HepG2 (cell line): ENCODE results near the gene MAB21L4. TPM values are rescaled to one million over a fixed set of nuclear protein-coding genes. Genes with fewer than 3 reads are reported as not detected.

ENCODE experiments used
- ASH2L ChIP-seq: fragments of 300-600, 200-600 bp; sonication (generic); IDR thresholded peaks from 2 replicates; pipeline ENCODE4 v1.7.0; 2017; ENCODE audit warnings: low read depth, mild to moderate bottlenecking, moderate library complexity, mixed read lengths, low read length; ENCODE audit not compliant: insufficient read length
- CHD2 ChIP-seq: IDR thresholded peaks from 2 replicates; pipeline ENCODE4 v1.6.1; 2011; ENCODE audit warnings: low read depth, low read length, improper control_type of control experiment
- HOXD1 ChIP-seq: sonication (generic); formaldehyde crosslinking; IDR thresholded peaks from 2 replicates; pipeline ENCODE4 v1.5.0; 2020; ENCODE audit warnings: missing genetic modification reagents
- ISX ChIP-seq: sonication (generic); formaldehyde crosslinking; conservative IDR thresholded peaks from 2 replicates; pipeline ENCODE4 v1.5.0; 2020; ENCODE audit warnings: missing genetic modification reagents
- PPARG ChIP-seq: conservative IDR thresholded peaks from 2 replicates; pipeline ENCODE4 v1.6.1; 2016; ENCODE audit warnings: missing biosample characterization, missing genetic modification reagents
- ZFP36L1 ChIP-seq: sonication (generic); formaldehyde crosslinking; IDR thresholded peaks from 2 replicates; pipeline ENCODE4 v1.8.0; 2022; ENCODE audit warnings: mild to moderate bottlenecking, missing genetic modification reagents, moderate library complexity
- ZNF275 ChIP-seq: sonication (generic); formaldehyde crosslinking; IDR thresholded peaks from 2 replicates; pipeline ENCODE4 v1.8.0; 2022; ENCODE audit warnings: missing genetic modification reagents, mild to moderate bottlenecking, inconsistent platforms, borderline replicate concordance
- ZNF44 ChIP-seq: sonication (generic); formaldehyde crosslinking; IDR thresholded peaks from 2 replicates; pipeline ENCODE4 v1.5.1; 2020; ENCODE audit warnings: mild to moderate bottlenecking, missing genetic modification reagents
- ZNF609 ChIP-seq: sonication (generic); formaldehyde crosslinking; IDR thresholded peaks from 2 replicates; pipeline ENCODE4 v1.4.0; 2020; ENCODE audit warnings: mild to moderate bottlenecking, missing genetic modification reagents, borderline replicate concordance
- ZNF781 ChIP-seq: sonication (generic); formaldehyde crosslinking; IDR thresholded peaks from 2 replicates; pipeline ENCODE4 v1.5.1; 2020; ENCODE audit warnings: borderline replicate concordance, mild to moderate bottlenecking, missing genetic modification reagents; ENCODE audit errors: not compliant biosample characterization
- polyA plus RNA-seq, 8 experiments: library from polyadenylated mRNA; depleted of rRNA in 3 of 8; stranded (reverse) in 7 of 8; unstranded in 1 of 8; fragments of >200 nt; fragmentation: Illumina TruSeq in 4 of 8; extraction: Trizol in 4 of 8; gene quantifications; 2 replicates each; pipeline versions ENCODE4 v1.2.1 to v1.2.3, GENCODE V29; 2011 to 2016; ENCODE audit warnings: low read depth in 4 of 8, missing spikeins in 1 of 8, mixed read lengths in 1 of 8; ENCODE audit not compliant: insufficient read depth in 1 of 8
- total RNA-seq, 5 experiments: library from RNA; depleted of rRNA; stranded (reverse); fragments of >200 nt; fragmentation: Illumina TruSeq; extraction: Trizol; gene quantifications; 2 replicates each; pipeline ENCODE4 v1.2.3, GENCODE V29; 2016; ENCODE audit warnings: low read depth in 1 of 5
- TF ChIP-seq, protein P1 (sequence below): sonication (generic); formaldehyde crosslinking; IDR thresholded peaks from 2 replicates; pipeline ENCODE4 v1.4.0; 2020; ENCODE audit warnings: missing genetic modification reagents
- TF ChIP-seq, protein P2 (sequence below): sonication (generic); formaldehyde crosslinking; IDR thresholded peaks from 2 replicates; pipeline ENCODE4 v1.8.0; 2022; ENCODE audit warnings: mild to moderate bottlenecking, missing genetic modification reagents, borderline replicate concordance
- TF ChIP-seq, protein P3 (sequence below): sonication (generic); formaldehyde crosslinking; IDR thresholded peaks from 2 replicates; pipeline ENCODE4 v1.8.0; 2022; ENCODE audit warnings: mild to moderate bottlenecking, missing genetic modification reagents, moderate library complexity

The MAB21L4 gene
- total and polyA plus RNA-seq, 2 of the 13 experiments (the other 11 are each of a cell fraction or from before 2014, with no cell fraction given) = 3.0 to 14.0 TPM

GRCh38 chr2:240876475-240877251 is 19.3 kb downstream of the MAB21L4 start (continued):
- TF ChIP-seq, protein P1, sequence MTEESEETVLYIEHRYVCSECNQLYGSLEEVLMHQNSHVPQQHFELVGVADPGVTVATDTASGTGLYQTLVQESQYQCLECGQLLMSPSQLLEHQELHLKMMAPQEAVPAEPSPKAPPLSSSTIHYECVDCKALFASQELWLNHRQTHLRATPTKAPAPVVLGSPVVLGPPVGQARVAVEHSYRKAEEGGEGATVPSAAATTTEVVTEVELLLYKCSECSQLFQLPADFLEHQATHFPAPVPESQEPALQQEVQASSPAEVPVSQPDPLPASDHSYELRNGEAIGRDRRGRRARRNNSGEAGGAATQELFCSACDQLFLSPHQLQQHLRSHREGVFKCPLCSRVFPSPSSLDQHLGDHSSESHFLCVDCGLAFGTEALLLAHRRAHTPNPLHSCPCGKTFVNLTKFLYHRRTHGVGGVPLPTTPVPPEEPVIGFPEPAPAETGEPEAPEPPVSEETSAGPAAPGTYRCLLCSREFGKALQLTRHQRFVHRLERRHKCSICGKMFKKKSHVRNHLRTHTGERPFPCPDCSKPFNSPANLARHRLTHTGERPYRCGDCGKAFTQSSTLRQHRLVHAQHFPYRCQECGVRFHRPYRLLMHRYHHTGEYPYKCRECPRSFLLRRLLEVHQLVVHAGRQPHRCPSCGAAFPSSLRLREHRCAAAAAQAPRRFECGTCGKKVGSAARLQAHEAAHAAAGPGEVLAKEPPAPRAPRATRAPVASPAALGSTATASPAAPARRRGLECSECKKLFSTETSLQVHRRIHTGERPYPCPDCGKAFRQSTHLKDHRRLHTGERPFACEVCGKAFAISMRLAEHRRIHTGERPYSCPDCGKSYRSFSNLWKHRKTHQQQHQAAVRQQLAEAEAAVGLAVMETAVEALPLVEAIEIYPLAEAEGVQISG (CRISPR knock-in tag) = peak; percentile 82
- TF ChIP-seq CHD2 = no peak
- peak; percentile 69; the same call in 1 of the 2 replicates for TF ChIP-seq ZNF44 (CRISPR knock-in tag)
- TF ChIP-seq PPARG (CRISPR knock-in tag) = peak; percentile 95
- TF ChIP-seq ZNF609 (CRISPR knock-in tag) = peak; percentile 76
- TF ChIP-seq HOXD1 (CRISPR knock-in tag) = no peak; the same call in 1 of the 2 replicates
- TF ChIP-seq, protein P2, sequence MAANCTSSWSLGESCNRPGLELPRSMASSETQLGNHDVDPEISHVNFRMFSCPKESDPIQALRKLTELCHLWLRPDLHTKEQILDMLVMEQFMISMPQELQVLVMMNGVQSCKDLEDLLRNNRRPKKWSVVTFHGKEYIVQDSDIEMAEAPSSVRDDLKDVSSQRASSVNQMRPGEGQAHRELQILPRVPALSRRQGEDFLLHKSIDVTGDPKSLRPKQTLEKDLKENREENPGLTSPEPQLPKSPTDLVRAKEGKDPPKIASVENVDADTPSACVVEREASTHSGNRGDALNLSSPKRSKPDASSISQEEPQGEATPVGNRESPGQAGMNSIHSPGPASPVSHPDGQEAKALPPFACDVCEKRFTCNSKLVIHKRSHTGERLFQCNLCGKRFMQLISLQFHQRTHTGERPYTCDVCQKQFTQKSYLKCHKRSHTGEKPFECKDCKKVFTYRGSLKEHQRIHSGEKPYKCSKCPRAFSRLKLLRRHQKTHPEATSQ (CRISPR knock-in tag) = no peak; the same call in 1 of the 2 replicates
- peak; percentile 83 for TF ChIP-seq ASH2L
- peak; percentile 85 for TF ChIP-seq ZNF781
- peak; percentile 88 for TF ChIP-seq ZNF275 (CRISPR knock-in tag)
- peak; percentile 89 for TF ChIP-seq ZFP36L1 (CRISPR knock-in tag)
- TF ChIP-seq ISX = no peak
- TF ChIP-seq, protein P3, sequence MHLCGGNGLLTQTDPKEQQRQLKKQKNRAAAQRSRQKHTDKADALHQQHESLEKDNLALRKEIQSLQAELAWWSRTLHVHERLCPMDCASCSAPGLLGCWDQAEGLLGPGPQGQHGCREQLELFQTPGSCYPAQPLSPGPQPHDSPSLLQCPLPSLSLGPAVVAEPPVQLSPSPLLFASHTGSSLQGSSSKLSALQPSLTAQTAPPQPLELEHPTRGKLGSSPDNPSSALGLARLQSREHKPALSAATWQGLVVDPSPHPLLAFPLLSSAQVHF (CRISPR knock-in tag) = no peak
